GM04503 (cell line): ENCODE data around the gene KAZN.

Source experiments
- DNase-seq: peaks from one replicate; pipeline ENCODE4 v3.0.0-alpha.2; 2012; ENCODE audit warnings: low read depth

KAZN gene

DNA sequence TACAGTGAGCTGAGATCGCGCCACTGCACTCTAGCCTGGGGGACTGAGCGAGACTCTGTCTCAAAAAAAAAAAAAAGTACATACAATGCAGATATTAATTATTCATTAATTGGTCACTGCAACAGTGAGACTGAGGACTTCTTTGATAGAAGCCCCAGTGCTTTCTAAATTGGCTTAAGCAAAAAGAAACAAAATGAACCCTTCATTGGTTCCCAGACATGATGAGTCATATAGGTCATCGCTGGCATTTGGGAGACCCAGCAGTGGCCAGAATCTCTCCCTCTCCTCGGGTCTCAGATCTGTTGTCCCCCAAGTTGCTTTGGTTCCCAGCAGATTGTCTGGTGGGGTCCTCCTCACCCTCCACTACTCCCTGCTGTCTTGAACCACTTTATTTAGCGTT is 144.9 kb downstream of the KAZN start:
- DNase-seq, result no peak

DNA sequence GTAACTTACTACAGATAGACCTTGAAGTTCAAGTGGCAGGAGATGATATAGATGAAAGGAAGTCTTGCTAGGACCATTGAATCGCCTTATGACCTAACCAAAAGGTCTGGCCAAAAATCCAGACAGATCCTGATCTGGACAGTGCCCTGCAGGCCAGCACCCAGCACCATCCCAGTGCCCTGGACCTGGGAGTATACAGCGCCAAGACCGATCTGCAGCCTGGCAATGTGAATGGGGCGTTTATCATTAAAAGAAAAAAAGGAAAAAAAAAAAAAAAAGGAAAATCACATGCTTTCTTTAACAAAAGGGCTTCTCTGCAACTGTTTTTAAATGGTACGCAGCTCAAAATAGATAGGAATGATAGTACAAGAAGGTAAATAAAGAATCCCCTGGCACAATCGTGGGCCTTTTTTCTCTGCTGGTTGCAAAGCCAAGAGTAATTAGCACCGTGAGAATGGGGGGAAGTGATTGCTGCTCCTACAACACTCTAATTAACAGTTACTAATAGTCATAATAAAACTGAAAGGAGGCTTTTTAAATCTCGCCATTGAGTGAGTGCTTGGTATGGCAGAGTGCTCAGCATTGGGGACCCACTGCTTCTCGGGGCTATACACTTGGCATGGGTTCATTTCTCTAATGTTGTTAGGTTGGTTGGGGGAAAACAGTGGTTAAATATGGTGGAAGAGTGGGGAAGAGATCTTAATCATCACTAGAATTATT is 146.7 kb downstream of the KAZN start:
- DNase-seq, result no peak

- no peak for DNase-seq
Observed at GRCh38 chr1:14745789-14746188, 147.3 kb downstream of the KAZN start.

DNA sequence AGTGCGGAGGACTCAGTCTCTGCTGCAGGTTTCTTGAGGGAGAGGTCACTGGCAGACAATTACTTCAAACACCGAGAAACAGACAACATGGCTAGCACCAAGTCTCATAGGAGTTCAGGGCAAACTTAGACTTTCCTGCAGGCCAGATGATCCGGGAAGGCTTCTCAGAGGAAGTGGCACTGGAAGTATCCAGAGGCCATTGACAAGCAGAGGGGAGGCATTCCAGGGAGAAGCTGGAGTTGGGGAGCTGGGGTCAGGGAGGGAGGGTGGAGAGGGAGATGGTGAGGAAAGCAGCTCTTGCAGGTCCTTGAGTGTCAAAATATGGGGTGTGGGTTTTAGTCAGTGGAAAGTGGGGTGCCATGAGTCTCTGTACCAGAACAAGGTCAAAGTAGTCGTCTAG is 147.9 kb downstream of the KAZN start:
- no peak for DNase-seq

GRCh38 chr1:14748151-14748550 is 149.7 kb downstream of the KAZN start:
- no peak for DNase-seq

GRCh38 chr1:14748977-14749376 is 150.5 kb downstream of the KAZN start:
- DNase-seq, result no peak

DNA sequence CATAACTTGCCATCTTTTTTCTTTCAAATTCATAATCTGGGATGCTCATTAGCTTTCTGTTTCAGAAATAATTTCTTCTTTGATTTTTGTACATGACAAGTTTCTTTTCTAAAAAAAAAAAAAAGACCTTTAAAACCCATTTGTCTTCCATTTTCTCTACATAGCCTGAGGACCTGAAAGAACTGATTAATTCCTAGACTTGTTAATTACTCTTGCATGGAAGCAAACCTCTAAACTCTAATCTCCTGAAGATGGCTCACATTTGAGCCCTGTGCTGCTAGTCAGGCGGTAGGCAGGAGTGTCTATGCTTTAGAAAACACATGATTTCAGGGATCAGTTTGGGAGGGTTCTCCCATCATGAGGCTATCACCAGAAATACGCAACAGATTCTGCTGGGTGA is 152.0 kb downstream of the KAZN start:
- DNase-seq, result no peak

- DNase-seq, result no peak
Observed at GRCh38 chr1:14755518-14756252, 157.2 kb downstream of the KAZN start.

GRCh38 chr1:14756589-14757285 is 158.3 kb downstream of the KAZN start:
- DNase-seq, result no peak

DNA sequence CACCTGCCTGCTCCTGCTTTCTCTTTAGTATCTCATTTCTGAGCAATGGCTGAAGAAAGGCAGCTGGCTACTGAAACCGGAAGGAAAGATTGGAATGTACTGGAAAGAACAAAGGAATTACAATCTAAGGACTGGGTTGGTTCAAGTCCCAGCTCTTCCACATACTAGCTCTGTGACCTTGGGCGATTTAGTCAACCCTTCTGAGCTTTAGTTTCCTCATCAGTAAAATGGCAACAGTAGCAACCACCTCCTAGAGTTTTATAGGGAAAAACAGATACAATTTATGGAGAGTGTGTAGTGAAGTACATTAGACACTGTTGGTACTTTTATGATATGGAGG is 158.8 kb downstream of the KAZN start:
- no peak for DNase-seq

DNA sequence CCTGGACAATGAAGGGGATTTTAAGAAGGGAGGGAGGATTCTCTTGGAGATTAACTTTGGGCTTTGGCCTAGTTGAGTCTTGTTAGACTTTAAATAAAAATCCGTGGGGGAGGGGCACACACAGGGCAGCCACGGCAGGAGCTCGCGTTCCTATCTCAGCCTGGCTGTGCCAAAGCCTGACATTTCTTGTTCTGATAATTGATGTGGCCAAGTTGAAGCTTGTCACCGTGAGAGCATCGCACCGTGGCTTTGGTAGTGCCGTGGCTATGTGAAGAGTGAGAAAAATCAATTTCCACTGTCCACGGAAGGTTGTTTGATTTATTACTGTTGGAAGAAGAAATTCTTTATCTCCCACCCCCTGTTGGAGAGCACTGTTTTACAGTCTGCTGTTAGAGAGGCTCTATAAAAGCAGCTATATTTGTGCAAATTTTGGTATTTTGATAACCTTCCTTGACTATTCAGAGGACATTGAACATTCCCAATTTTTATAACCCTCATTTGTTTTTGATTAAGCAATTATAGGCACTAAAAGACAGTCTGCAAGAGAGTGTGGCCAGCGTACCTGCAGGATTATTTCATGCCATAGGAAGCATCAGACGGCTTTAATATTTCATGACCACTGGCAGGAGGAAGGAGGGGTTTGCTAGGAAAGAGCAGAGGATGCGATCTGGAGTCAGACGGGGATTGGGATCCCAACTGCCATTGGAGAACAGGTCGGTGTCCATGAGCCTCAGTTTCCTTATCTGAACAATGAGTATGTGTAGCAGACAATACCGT is 160.7 kb downstream of the KAZN start:
- no peak for DNase-seq

- DNase-seq, result no peak
Observed at GRCh38 chr1:14759843-14760242, 161.4 kb downstream of the KAZN start.

GRCh38 chr1:14760780-14761179 is 162.3 kb downstream of the KAZN start:
- no peak for DNase-seq

GRCh38 chr1:14761291-14762153 is 163.0 kb downstream of the KAZN start:
- DNase-seq, result no peak

- DNase-seq, result no peak
Observed at GRCh38 chr1:14763977-14764376, 165.5 kb downstream of the KAZN start.

DNA sequence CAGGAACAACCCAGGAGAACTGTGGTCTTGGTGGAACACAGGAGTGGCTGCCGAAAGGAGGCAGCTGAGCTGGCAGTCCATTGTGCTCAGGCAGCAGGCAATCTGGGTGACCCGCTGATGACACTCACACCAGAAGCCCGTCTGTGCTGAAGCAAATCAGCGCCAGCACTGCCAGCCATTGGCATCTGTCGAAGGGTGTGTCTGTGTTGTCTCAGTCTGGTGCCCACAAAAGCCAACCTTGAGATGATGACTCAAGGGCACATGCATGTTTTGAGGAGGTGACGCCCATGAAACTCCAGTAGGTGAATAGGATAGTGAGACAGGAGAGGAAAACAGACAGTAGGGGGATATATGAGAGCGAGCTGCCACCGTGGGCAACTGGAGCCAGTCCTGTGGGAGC is 167.3 kb downstream of the KAZN start:
- no peak for DNase-seq

GRCh38 chr1:14767075-14767474 is 168.6 kb downstream of the KAZN start:
- no peak for DNase-seq

DNA sequence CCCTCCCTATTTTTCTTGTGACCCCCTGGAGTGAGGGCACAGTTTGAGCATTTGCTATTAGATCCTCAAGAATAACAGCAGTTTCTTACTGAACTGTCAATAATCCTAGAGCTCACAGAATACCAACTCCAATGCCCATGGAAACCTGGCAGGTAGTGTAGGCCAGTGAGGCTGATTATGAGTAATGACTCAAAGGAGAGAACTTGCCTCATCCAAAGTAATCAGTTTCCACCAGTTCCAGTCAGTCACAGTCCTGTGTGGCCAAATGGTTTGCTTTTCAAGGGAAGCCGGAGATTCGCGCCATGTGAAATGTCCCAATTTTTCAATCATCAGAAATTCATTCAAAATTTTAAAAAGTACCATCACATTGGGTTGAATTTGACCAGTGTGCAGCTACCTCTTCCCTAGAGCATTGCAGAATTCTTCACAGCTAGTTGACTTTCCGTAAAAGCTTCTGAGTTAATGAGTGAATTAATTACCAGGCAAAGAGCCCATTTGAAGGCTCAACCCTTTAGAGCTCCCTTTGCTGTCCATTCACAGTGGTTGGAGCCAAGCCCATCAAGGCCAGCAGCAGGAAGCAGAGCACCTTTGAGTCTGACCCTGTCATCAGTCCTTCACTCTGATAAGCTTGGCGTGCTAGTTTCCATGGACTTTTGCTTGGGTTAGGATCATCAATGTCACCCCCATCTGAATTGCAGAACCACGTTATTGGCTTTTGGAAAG is 170.3 kb downstream of the KAZN start:
- DNase-seq, result no peak

DNA sequence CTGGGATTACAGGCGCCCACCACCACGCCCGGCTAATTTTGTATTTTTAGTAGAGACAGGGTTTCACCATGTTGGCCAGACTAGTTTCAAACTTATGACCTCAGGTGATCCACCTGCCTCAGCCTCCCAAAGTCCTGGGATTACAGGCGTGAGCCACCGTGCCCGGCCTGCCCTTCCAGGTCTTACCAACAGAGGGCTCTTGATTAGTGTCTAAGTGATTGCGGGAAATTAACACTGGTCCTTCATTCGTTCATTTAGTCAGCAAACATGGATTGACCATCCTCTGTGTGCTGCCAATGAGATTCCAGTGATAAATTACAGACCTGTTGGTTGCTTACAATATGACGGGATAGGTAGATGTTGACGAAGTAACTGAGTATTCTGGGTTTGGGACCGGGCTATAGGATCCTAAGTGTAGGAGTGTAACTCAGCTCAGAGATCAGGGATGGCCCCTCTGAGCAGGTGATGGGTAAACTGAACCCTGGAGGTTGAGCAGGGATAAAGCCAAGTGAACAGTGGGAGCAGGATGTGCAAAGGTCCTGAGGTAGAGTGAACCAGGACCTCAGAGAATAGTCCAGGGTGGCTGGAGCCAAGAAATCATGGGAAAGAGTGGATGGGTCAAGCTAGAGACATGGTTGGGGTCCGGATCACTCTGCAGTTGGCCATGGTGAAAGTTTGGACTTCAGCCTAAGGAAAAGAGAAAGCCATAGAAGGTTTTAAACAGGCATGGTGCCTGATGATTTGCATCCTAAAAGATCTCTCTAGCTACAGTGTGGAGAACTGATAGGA is 171.2 kb downstream of the KAZN start:
- no peak for DNase-seq

- DNase-seq, result no peak
Observed at GRCh38 chr1:14773396-14774025, 175.0 kb downstream of the KAZN start.
